ENCODE measurements around the gene GAL3ST2. TPM values are rescaled to one million over a fixed set of nuclear protein-coding genes. Genes with fewer than 3 reads are reported as not detected.

The GAL3ST2 gene
- total and polyA plus RNA-seq, 4 donors = 0.03 to 0.33 (median 0.23) TPM; not detected in 1

DNA sequence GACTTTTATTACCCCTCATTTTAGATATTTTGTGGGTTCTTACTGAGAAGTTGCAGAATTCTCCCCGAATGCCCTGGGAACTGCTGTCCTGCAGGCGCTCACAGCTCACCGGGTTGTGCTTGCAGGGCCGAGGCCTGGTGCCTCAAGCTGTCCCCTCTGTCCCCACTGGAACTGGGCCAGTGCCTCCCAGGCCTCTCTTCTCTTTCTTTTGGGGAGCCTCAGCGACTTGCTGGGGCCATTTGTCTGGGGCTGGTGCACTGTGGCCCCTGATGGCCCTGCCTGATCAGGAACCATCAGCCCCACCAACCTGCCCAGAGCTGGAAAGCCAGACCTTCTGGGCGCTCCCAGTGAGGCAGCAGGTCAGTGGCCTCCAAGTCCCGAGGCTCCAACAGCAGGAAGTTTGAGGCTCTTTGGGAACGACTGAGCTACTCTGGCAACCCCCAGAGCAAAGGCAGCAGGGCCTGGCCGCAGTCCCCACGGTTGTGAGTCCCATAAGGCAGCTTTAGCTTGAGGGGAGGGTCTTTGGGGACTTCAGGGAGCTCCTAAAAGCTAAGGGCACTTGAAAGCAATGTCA is 17.7 kb downstream of the GAL3ST2 start:
- no peak for DNase-seq (ENCODE audit: low spot score)
- H3K4me3 ChIP-seq (ENCODE audit: low read depth in 1 of 3, low read length in 3 of 3) = no peak overlapping the region
- H3K36me3 ChIP-seq (ENCODE audit: control insufficient read depth in 4 of 4, insufficient read depth in 3 of 4, low read depth in 1 of 4, low read length in 3 of 4) = no peaks in the 10 kb centered on the region
- no peaks in the 10 kb centered on the region for H3K9me3 ChIP-seq (ENCODE audit: control insufficient read depth in 4 of 4, low read length in 3 of 4)
- no peaks in the 10 kb centered on the region for H3K4me1 ChIP-seq (ENCODE audit: control insufficient read depth in 4 of 4, insufficient read depth in 4 of 4, low read length in 3 of 4)
- no peaks in the 10 kb centered on the region for H3K27me3 ChIP-seq (ENCODE audit: control insufficient read depth in 4 of 4, insufficient read depth in 4 of 4, low read length in 3 of 4)
- TF ChIP-seq RXRA (IDR thresholded peaks at IDR 0.05) (no peak), GABPA (IDR thresholded peaks at IDR 0.05 in 1 of 2, conservative IDR thresholded peaks at IDR 0.05 in 1 of 2) (no peak), HNF4A (conservative IDR thresholded peaks at IDR 0.05) (no peak), REST (IDR thresholded peaks at IDR 0.05) (no peak), EGR1 (IDR thresholded peaks at IDR 0.05; ENCODE audit: low read depth in 2 of 2) (no peak), ATF3 (IDR thresholded peaks at IDR 0.05) (no peak), RAD21 (IDR thresholded peaks at IDR 0.05) (no peak), YY1 (IDR thresholded peaks at IDR 0.05) (no peak), FOXA1 (IDR thresholded peaks at IDR 0.05) (no peak), TAF1 (conservative IDR thresholded peaks at IDR 0.05) (no peak)
- TF ChIP-seq, protein P1, sequence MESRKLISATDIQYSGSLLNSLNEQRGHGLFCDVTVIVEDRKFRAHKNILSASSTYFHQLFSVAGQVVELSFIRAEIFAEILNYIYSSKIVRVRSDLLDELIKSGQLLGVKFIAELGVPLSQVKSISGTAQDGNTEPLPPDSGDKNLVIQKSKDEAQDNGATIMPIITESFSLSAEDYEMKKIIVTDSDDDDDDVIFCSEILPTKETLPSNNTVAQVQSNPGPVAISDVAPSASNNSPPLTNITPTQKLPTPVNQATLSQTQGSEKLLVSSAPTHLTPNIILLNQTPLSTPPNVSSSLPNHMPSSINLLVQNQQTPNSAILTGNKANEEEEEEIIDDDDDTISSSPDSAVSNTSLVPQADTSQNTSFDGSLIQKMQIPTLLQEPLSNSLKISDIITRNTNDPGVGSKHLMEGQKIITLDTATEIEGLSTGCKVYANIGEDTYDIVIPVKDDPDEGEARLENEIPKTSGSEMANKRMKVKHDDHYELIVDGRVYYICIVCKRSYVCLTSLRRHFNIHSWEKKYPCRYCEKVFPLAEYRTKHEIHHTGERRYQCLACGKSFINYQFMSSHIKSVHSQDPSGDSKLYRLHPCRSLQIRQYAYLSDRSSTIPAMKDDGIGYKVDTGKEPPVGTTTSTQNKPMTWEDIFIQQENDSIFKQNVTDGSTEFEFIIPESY (IDR thresholded peaks at IDR 0.05) = no peak
- TF ChIP-seq, protein P2, sequence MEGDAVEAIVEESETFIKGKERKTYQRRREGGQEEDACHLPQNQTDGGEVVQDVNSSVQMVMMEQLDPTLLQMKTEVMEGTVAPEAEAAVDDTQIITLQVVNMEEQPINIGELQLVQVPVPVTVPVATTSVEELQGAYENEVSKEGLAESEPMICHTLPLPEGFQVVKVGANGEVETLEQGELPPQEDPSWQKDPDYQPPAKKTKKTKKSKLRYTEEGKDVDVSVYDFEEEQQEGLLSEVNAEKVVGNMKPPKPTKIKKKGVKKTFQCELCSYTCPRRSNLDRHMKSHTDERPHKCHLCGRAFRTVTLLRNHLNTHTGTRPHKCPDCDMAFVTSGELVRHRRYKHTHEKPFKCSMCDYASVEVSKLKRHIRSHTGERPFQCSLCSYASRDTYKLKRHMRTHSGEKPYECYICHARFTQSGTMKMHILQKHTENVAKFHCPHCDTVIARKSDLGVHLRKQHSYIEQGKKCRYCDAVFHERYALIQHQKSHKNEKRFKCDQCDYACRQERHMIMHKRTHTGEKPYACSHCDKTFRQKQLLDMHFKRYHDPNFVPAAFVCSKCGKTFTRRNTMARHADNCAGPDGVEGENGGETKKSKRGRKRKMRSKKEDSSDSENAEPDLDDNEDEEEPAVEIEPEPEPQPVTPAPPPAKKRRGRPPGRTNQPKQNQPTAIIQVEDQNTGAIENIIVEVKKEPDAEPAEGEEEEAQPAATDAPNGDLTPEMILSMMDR (IDR thresholded peaks at IDR 0.05; ENCODE audit: low read depth, low read length, missing input control) = no peak
- no peak overlapping the region for H3K9ac ChIP-seq (ENCODE audit: low read depth in 1 of 2, low read length in 2 of 2)
- H3K27ac ChIP-seq (ENCODE audit: low read depth in 1 of 2, low read length in 2 of 2) = no peak overlapping the region
- 82% methylated on average over 10 of the region's 10 CpGs for WGBS
